GM18909 (cell line): Measurements from ENCODE around the gene GRM2.

Experiments
- ATAC-seq: cut with Tn5 transposase; IDR thresholded peaks from one replicate; pipeline ENCODE4 v1.9.1; 2021; ENCODE audit warnings: mild to moderate bottlenecking; ENCODE audit not compliant: unreplicated experiment, poor library complexity

GRM2 gene

DNA sequence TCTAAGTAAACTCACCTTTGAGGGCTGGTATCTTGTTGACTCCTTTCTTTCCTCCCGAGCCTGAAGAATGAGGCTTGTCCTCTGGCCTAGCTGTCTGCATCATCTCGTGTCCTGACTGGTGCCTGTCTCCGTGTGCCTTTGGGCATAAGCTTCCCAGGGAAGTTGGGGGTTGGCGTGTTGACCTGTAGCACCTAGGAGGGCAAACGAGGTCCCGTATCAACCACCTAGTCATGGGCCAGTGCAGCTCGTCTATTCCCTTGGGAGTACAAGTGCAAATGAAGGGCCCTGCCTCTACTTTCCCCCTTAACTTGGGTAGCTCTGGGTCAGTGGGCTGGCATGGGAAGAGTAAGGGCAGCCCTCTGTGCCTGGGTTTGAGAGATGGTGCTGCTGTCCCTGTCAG lies 27.1 kb upstream of the GRM2 start:
- no peak for ATAC-seq

DNA sequence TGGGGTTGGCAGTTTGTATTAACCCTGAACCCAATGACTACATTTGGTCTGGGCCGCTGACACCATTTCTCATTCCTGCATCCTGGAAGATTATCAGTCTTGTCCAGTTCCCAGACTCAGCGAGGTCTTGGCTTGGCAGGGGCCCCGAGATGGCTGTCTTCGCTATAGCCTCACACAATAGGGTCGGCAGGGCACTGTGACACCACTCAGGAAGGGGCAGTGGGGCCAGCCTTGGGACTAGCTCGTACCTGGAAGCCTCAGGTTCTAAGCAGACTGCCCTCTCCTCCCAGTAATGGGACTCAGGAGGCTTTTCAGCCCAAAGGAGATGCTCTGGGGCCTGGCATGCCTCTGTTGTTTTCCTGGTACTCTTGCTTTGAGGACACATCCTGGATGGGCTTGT lies 26.7 kb upstream of the GRM2 start:
- no peak for ATAC-seq

DNA sequence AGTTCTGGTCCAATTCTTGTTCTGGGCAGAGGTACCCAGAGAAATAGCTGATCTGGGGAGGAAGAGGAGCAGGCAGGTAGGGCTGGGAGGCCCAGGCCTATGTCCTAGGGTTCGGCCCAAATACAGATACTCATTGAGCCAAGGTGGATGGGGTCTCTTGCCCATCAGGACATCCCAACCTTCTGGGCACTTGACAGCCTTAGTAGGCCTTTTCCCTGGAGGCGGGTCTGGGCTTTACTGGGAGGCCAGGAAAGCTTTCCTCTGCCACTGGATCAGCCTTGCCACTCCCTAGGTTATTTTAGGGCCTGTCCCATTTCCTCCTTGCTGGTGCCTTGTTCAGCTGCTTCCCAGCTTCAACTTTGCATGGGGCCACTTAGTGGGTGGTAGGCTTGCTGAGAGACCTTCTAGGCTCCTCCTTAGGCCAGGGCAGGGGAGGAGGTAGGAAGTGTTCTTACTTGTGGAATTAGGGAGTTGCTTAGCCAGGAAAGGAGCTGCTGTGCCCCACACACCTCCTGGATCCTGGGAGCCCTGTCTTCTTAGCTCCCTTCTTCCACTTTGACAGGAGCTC lies 26.1 kb upstream of the GRM2 start:
- no peak for ATAC-seq

DNA sequence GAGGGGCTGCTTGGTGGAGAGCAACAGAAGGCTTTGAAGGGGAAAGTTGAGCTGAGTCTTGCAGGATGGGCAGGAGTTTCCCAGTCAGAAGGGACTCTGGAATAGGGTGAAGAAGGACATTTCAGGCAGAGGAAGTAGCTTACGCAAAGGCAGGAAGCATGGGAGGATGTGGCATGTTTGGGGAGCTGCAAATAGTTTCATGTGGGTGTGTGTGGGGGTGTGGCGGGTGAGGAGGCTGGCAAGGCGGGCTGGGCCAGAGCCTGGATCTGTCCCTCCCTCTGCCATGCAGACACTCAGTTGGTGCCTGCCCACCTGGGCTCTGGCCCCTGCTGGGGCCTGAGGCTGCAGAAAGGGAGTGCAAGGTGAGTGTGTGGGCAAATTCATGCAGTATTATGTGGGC lies 25.4 kb upstream of the GRM2 start:
- ATAC-seq = no peak

DNA sequence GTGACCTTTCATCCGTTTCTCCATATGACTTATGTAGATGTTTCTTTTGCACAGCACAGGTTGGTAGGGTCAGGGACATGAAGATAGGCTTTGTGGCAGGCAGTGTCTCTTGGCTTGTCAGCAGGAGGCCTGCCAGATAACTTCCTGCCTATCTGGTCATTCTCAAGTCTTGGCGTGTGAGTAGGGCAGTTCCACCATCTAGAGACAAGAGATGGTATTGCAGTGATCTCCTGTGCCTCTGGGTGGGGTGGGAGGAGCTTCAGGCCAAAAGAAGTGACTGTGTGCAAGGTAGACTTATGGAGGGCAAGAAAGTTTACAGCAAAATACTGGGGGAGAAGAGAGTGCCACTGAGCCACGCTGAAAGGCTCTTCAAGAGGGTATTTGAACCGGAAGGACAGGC lies 24.8 kb upstream of the GRM2 start:
- peak; percentile 83 for ATAC-seq

DNA sequence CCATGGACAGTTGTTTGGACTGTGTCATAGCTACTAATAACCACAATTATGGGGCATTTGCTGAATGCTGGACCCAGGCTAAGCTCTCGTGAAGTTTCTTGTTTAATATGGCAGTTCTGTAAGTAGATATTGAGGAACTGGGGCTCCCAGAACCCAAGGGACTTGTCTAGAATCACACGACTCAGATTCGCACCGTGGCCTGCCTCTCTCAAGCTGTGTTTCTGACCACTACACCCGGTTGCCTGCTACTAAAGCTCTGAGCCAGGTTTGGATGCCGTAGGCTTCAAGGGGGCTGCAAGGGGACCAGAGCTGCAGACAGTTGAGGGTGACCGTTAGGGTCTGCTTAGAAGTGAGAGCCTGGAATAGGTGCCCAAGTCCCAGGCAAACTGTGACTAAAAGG lies 24.3 kb upstream of the GRM2 start:
- ATAC-seq = no peak

DNA sequence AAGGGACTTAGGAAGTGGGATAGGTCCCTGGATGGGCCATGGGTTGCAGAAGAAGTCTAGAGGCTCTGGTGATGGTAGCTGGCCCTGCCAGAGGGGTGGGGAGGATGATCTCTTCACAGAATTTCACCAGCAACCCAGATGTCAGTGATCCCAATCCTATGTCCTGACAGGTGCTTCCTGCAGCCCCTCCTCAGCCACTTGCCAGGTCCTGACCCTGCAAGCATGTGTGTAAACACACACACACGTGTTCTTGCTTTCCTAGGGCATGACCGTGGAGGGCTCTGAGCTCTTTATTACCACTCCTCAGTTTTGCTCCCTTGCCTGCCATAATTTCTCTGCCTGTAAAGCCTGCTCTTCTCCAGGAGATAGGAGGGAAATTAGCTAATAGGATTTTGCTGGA lies 23.3 kb upstream of the GRM2 start:
- no peak for ATAC-seq

DNA sequence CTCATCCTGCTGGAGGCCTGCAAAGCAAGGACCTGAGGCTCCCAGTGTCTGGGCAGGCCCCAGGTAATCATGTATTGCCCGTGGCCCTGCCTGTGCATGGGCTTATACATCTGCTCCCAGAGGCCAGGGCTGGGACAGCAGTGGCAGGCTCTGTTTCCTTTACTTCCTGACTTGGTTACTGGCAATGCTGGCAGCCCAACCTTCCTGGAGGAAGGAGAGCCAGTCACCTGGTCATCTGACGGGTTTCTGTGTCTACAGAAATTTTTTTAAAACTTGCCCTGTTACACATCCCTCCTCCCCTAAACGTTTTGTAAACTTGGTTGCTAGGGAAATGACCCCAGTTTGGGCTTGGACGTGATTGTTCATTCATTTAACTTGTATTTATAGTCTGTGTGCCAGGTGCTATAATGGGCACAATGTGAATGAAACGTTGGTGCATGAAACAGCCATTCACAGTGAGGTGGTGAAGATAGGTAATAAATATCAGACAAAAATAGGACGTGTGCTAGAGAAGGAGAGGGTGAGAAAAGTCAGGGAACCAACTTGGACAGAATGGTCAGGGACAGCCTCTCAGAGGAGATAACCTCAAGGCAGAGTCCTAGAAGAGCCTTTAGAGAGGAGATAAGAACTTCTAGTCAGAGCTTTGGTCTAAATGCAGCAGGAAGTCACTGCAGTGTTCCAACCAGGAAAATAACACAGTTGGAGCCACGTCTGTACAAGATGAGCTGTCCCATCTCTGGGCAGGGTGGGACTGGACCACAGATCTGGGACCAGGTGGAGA lies 21.7 kb upstream of the GRM2 start:
- ATAC-seq = no peak

DNA sequence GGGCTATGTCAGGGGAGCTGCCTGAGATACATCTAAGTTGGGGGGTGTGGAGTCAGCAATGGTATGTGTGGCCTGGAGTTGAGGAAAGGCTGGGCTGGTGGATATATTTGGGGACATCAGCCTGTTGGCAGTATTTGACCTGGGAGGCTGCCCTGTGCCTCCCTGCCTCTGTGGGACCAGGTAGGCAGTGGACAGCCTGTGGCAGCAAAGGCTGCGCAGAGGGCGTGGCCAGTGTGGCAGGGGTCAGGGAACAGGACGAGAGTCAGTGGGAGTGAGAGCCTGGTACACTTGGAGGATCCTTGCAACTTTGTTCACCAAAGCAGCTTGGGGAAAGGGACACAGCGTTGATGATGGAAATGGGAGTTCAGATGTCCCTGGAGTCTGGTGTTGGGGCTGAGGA lies 20.8 kb upstream of the GRM2 start:
- no peak for ATAC-seq

DNA sequence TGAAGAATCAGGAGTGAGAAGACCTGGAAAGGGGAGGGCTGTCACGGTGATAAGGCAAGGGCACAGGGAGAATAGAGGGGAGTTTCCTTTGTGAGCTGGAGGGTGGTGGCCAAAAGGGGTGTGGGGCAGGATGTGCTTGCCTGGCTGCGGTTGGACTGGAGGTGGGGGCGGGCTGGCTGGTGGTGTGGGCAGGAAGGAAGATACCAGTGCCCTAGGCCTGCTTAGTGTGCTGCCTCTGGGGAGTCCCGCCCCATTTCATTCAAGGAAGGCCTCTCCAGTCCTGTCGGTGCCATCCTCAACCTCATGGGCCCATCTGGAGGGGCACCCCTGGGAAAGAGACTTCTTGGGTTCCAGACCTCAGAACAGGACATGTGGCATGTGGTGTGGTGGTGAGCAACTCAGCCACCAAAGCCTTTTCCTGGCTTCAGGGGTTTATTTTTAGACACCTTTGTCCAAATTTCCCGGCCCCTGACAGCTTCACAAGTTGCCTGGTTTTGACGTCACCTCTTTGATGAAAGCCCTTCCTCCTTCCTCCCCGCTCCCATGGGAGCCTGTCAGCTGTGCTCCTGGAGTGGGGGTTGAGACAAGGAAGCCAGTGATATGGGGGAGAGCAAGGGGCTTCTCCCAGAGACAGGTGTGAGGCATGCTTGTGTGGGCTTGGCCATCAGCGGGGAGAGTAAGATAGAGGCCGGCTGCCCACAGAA lies 20.2 kb upstream of the GRM2 start:
- peak; percentile 59 for ATAC-seq

DNA sequence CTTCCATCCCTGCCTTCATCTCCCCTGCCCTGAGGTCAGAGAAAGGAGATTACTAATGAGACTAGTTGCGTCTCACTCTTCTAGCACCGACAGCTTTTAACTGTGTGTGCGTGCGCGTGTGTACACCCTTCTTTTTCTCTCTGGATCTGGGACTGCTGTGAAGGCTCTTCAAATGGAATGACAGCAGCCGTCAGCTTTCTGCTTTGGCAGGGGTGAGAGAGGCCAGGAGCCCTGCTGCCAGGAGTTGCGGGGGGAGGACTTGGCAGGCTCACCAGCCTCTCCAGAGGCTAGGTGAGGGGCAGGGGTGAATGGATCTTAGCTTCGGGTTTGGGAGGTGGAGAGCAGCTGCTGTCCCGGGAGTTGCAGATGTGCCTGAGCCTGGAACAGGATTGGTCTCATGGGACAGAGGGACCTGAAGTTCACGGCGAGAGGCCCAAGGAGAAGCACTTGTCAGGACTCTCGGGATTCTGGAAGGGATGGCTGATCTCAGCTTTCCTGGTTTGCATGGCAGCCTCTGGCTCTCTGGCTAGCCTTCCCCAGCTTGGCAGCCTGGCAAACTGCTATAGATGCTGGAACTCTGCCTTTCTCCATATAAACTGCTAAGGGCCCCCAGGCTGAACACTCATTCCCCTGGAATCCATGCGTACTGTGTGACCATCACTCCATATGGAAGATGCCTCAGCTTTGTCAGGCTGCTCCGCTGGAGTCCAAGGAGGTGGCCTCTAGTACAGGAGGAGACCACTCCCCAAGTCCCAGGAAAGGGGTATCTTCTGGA lies 19.2 kb upstream of the GRM2 start:
- ATAC-seq = no peak

DNA sequence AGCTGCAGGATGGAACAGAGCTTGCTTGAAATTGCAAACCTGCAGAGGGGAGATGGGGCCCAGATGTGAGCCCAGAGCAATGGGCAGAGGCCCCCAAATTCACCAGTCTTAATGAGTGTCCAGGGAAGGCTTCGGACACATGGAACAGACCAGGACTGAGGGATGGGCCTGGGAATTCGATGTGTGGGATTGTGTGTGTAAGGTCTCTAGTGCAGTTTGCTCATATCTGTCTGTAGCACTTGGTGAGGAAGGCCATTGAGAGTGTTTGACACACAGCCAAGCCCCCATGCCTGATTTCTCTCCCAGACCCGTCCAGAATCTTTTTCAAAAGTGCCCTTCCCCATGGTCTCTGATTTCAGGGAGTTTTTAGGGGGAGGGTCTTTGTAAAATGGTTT lies 18.7 kb upstream of the GRM2 start:
- ATAC-seq = no peak

DNA sequence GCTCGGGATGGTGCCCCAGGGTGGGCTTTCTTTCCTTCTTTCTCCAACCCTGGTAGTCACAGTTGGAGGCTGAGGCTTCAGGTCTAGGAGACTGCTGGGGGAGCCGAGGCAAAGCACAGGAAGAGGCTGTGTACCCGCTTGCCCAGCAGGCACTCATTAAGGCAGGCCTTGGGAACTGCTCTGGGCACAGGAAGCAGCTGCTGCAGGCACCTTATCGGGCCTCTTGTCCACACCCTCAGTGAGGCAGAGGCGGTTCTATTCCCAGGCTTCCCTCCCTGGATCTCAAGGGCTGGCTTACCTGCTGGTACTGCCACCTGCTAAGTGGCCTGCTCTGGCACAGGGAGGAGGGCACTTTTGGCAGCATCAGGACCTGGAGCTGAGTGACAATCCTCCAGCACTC lies 15.8 kb upstream of the GRM2 start:
- ATAC-seq = no peak

DNA sequence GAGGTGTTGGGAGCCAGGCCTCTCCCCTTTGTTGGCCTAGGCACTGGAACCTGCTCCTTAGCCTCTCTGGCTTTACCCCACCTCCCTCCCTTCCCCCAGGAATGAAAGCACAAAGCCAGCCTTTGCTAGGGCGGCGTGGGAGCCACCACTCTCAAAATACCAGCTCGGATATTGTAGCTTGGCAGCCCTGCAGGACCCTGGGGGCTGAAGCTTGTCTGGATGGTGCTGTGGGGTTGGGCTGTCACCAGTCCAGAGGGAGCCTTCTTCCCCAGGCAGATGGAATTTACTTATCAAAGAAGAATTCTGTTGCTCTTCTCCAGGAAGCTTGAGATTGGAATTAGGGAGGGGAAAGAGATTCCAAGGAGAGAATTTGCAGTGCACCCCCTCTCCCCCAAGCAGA lies 14.9 kb upstream of the GRM2 start:
- no peak for ATAC-seq

DNA sequence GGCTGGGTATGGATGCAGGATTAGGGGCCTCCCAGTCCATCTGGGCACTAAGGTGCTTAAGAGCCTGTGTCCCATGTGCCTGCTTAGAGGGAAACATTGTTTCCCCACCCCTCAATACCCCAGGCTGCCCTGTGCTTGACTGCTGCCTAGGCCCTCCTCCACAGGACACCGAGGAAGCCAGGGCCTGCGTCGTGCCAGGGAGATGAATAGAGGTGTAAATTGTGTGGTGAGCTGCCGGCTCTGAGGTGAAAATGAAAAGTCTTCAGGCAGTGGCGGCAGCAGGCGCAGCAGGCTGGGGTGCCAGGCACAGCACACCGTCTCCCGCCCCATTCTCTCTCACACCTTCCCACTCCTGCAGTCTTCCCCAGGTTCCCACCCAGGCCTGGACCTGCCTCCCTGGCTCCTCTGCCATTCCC lies 13.9 kb upstream of the GRM2 start:
- no peak for ATAC-seq

DNA sequence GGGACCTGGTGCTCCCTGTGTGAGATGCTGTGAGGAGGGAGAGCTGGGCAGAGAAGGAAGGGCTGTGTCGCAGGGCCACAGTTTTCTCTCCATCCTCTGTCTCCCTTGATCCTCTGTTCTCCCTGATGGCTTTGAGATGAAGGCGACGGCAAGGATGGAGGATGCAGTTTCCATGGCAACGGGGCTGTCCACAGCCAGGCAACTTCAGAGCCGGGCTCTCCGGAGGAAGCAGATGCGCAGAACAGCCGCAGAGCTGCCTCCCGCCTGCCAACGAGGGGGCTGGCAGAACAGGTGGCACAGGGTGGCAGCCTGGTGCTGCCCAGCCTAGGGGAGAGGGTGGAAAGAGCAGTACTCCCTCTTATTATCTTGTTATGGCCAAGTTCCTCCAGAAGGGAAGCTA lies 9.9 kb upstream of the GRM2 start:
- no peak for ATAC-seq

DNA sequence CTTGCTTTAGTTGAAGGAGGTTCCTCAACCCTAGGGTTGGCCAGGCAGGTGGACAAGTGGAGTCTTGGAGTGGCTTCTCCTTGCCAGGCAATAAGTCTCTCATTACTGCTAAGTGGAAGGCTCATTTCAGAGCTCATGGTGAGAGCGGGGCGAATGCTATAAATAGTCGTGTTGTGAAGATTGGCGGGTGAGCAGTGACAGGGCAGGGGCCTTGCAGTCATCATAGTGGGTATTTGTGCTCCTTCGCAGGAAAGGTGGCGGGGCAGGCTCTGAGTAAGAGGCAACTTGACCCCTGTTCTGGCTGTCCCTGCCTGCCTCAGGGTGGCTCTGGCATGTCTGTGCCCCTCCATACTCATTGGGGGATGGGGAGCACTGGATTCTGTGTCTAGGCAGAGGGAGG lies 8.7 kb upstream of the GRM2 start:
- ATAC-seq = no peak

DNA sequence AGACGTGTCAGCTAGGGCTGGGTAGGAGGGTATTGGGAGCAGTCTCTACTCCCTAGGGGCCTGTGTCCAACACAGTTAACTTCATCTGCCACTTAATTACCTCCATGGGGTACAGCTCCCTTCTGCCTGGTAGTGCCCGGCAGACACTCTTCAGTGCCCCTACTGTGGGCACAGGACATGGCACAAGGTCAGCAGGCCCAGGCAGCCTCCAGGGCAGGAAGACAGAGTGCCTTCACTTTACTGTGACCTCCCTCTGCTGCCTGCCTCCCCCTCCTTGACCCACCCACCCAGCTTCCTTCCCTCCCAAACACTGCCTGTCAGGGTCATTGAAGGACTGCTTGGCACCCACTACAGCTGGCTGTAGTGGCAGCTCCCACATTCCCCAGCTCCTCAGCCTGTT lies 6.5 kb upstream of the GRM2 start:
- ATAC-seq = no peak

DNA sequence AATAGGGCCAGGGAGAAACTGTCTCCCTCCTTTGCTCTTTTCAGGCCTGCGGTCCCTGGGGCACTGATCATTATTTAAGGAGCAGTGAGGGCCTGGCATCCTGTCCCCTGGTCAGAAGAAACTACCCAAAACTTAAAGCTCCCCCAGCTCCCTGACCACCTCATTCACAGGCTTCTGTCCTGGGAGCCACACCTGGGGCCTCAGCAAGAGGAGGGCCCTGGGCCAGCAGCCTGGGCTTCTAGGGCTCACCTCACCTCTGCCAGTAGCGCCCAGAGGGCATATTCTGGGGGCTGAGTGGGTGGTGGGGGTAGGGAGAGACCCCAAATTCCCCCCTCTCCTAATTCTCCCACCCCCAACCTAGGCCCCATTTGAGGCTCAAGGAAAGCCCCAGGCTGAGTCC lies 4.7 kb upstream of the GRM2 start:
- ATAC-seq = no peak

DNA sequence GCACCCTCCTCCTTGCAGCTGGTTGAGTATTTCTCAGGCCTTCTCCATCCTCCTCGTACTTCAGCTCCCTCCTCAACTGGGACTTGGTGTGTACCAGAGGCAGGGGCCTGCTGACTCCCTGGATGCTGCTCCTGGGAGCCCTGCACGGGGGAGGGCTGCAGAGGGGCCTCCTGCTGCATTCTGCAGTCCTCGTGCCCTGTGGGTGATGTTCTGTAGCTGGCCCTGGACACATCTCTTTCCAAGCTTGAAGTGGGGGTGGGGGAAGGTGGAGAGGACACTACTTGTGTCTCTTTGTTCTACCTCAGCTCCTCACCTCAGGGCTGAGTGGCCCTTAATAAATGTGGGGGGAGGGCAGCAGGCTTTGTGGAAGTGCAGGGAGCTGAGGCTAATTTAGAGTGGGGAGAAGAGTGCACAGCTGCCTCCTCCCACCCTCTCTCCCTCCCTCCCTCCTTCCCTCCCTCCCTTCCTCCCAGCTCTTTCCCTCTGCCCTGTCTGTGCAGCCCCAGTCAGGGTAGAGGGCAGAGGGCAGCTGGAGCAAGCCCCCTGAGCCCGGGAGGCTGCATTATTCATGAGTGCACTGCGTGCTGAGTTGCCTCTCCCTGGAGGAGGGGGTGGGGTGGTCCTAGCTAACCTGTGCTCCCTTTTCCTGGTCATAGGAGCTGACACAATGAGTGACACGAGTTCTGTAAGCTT lies 3.7 kb upstream of the GRM2 start:
- ATAC-seq = no peak
